Prostate gland (tissue), 2 donors: Measurements from ENCODE around the gene PLCH1.

Experiments
- POLR2A ChIP-seq: fragments of 450-650 bp; IDR thresholded peaks from one replicate; pipeline ENCODE4 v1.6.1; 2016; ENCODE audit warnings: antibody characterized with exemption, mild to moderate bottlenecking
- POLR2AphosphoS5 ChIP-seq: sonication (generic); formaldehyde crosslinking; IDR thresholded peaks from one replicate; pipeline ENCODE4 v1.6.1; 2017; ENCODE audit warnings: antibody characterized with exemption
- TF ChIP-seq, protein P1 (sequence below), 4 experiments: fragments of 200-600 bp in 2 of 4; fragments of 450-650 bp in 2 of 4; sonication (generic) in 2 of 4; IDR thresholded peaks; 1 replicate in 3 of 4; 2 replicates in 1 of 4; pipeline ENCODE4 v1.5.1; 2016 to 2019; ENCODE audit warnings: antibody characterized with exemption in 4 of 4, mild to moderate bottlenecking in 2 of 4, moderate library complexity in 2 of 4

DNA sequence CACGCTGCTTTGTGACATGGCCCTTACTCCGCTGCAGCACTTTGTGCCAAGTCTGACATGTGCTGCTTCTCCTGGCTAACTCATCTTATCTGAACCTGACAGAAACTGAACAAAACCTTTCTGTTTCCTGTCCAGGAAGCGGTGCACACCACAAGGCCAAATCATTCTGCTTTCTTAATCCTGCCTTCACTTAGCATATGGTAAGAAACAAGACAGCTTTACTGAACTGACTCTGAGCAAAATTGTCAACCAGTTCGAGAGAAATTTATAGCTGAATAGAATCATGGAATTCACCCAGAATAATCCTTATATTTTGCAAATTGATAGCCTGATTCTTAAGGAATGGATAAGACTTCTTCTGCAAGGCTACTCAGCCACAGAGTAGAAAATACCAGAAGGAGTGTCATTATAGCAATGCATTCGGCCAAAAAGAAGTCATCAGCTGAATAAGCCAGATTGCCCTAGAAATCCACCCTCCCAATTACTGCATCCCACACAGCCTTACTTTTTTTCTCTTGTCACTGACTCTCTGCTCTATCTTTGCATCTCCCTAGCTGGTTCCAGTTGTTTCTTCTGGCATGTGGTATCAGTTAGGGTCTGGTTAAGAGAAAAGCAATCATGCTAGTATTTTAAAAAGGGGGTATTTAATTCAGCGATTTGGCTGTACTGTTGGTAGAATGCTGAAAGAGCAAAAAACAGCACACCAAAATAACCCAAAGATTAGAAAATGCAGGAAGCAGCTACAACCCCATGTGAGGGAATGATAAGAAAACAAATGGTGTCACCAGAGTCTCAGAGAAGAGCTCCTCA, 409.8 kb downstream of the PLCH1 start:
- TF ChIP-seq, protein P1, sequence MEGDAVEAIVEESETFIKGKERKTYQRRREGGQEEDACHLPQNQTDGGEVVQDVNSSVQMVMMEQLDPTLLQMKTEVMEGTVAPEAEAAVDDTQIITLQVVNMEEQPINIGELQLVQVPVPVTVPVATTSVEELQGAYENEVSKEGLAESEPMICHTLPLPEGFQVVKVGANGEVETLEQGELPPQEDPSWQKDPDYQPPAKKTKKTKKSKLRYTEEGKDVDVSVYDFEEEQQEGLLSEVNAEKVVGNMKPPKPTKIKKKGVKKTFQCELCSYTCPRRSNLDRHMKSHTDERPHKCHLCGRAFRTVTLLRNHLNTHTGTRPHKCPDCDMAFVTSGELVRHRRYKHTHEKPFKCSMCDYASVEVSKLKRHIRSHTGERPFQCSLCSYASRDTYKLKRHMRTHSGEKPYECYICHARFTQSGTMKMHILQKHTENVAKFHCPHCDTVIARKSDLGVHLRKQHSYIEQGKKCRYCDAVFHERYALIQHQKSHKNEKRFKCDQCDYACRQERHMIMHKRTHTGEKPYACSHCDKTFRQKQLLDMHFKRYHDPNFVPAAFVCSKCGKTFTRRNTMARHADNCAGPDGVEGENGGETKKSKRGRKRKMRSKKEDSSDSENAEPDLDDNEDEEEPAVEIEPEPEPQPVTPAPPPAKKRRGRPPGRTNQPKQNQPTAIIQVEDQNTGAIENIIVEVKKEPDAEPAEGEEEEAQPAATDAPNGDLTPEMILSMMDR (IDR thresholded peaks at IDR 0.05) = no peak
- TF ChIP-seq POLR2A (no peak), POLR2AphosphoS5 (no peak)
